Fibroblast of gingiva (primary cell): ENCODE data around the gene C4orf50.

ENCODE experiments used
- DNase-seq: peaks from one replicate; pipeline ENCODE4 v3.0.0-alpha.2; 2011; ENCODE audit warnings: low read depth

The C4orf50 gene

DNA sequence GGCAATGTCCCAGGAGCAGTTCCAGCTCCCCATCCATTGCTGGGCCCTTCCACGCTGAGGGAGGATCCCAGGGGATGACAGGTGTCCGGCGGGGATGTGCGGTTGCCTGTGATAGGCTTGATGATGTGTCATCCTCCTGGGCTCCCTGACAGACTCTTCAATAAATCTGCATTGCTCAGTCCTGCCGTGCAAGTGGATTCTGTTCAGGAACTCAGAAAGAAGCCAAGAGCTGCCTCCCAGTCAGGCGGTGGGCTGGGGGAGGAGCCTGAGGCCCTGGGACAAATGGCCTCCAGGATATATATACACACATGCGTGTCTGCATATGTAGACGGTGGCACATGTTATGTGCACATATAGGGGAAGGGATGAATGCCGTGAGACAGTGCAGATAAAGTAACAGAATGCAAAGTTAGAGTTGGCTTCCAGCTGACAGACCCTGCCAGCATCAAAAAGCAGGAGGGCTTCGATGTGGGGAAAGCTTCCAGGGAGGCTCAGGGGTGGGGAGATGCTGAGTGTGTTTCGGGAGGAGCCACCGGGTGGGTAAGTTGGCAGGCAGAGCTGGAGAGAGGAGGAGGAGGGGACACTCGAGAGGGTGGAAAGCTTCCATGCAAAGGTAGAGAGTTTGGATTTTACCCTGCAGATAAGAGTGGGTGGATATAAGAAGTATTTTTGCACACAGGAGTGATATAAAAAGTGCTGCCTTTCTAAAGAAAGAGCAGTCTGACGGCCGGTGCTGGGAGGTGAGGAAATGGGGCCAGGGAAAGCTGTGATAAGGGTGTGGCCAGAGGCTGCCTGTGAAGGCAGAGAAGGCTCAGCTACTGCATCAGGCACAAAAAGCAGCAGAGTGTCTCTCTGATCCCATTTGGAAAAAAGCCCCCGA lies 96.9 kb downstream of the C4orf50 start:
- DNase-seq: no peak

DNA sequence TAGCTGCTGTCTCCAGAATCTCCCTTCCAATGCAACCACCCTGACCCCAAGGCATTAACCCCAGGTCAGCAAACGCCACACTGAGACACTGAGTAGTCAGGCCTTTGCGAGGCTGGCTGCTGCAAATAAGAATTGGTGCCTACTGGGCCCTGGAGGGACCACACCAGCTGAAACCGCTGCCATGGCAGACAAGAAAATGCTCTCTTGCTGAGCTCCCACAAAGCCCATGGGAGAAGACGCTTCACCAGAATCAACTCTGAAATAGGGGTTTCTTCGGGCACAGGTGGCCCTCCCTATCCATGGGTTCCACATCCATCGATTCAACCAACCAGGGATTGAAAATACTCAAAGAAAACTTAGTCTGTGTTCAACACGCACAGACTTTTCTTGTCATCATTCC lies 98.7 kb downstream of the C4orf50 start:
- DNase-seq: no peak

DNA sequence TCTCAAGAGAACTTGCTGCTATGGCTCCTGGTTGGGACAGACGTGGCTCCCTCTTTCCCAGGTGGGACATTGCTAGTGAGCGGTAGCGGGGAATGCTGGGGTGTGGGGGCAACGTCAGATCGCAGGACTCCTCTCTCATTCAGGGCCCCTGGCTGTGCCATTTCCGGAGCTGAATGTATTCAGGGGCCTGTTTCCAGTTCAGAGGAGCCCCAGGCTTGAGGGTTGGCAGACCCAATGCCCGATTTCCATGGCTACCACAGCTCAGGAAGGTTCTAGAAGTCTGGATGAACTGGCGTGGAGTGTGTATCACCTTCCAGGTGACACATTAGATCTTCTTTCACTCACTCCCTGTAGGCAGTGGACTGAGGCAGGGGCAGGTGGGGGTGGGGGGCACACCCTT lies 99.2 kb downstream of the C4orf50 start:
- no peak for DNase-seq

DNA sequence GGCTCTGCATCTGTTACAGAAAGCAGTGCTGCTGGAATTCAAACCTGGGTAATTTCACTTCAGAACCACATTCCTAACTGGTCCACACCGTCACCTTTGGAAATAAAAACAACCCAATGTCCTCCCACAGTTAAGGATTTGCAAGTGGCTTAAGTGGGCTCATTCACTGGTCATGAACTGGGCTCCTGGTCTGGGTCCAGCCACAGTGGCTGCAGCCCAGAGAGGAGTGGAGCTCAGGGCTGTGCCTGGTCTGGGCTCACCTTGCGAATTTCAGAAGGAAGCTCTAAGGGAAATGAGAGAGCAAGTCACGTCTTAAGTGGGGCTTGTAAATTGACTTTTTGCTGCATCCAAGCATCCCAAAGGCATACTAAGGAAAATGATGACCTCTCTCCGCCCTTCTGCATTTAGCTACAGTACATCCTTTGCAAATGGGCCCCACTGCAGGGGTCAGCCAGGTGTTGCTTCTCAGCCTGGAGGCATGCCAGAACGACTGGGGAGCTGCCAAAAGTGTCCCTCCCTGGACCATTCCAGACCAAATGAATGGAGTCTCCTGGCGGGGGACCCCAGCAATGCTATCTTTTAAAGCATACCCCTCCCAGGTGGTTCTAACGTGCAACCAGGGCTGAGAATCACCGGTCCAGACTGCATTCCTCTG lies 99.8 kb downstream of the C4orf50 start:
- no peak for DNase-seq

DNA sequence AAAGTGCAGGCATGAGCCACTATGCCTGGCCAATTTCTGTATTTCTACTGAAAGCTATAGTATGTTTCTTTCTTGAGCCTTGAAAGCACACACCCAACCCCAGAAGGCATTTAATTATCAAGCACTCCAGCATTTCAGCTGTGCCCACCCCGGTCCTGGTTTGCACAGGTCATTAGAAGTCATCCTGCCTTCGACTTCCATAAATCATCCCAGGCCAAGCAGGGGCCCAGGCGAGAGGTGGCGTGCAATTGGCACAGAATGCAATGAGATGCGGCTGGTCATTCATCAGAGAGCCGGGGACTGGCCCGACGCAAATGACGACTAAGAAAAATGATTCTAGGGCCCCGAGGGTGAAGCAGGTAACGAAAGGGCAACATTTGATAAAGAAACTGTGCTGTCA lies 100.6 kb downstream of the C4orf50 start:
- no peak for DNase-seq

- DNase-seq: no peak
Observed at GRCh38 chr4:5916229-5916628, 102.0 kb downstream of the C4orf50 start.

DNA sequence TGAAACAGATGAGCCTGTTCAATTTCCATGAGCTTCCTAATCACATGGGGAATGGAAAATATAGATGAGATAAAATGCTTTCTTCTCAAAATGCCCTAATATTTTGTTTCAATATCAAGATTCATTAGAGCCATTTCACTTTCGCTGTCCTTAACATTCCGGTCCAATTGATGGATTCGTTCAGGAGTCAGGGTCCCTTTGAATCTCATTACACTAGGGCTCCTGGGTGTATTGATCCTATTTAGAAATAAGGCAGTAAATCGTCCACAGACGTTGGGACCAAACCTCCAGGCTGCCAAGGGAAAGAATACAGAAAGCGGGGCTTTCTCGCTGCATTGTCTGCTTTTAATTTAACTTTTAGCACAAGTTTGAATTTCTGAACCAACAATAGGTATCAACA lies 104.8 kb downstream of the C4orf50 start:
- DNase-seq: no peak

DNA sequence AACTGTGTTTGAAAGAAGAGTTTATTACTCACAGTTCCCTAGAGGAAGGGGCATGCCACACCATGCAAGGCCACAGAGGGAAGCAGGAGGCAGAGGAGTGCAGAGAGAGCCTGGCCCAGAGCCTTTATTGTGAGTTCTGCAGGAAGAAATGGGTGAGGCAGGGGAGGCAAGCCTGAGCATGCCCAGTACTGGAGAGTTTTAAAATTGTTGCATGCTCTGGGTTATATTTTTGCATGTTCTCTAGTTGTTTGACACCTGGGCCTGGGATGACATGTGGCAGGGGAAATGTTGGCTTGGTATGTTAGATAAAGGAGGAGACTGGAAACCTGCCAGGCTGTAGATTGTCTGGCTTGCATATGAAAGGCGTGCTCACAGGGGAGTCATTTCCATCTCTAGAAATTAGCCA lies 105.6 kb downstream of the C4orf50 start:
- DNase-seq: no peak

- DNase-seq: no peak
Observed at GRCh38 chr4:5908876-5909427, 109.3 kb downstream of the C4orf50 start.

DNA sequence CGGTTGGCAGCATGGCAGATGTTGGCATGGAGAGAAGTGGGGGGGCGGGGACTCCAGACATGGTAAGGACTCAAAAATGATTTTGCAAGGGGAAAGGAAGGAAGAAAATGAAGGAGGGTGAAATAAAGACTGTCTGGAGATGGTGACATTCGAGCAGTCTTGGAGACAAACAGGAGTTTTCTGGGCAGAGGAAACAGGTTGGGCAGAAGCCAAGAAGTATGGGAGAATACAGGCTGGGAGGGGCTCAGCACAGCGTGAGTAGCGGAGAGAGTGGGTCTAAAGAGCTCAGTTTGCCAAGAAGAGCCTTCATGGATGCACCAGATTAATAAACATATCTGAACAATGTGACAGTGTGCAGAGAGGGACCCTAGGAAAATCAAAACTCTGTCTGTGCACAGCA lies 112.0 kb downstream of the C4orf50 start:
- no peak for DNase-seq

- no peak for DNase-seq
Observed at GRCh38 chr4:5905714-5906113, 112.5 kb downstream of the C4orf50 start.

GRCh38 chr4:5900844-5901243 lies 117.4 kb downstream of the C4orf50 start:
- no peak for DNase-seq

- no peak for DNase-seq
Observed at GRCh38 chr4:5899881-5900280, 118.3 kb downstream of the C4orf50 start.

- DNase-seq: no peak
Observed at GRCh38 chr4:5899396-5899795, 118.8 kb downstream of the C4orf50 start.

- no peak for DNase-seq
Observed at GRCh38 chr4:5897674-5898073, 120.6 kb downstream of the C4orf50 start.

DNA sequence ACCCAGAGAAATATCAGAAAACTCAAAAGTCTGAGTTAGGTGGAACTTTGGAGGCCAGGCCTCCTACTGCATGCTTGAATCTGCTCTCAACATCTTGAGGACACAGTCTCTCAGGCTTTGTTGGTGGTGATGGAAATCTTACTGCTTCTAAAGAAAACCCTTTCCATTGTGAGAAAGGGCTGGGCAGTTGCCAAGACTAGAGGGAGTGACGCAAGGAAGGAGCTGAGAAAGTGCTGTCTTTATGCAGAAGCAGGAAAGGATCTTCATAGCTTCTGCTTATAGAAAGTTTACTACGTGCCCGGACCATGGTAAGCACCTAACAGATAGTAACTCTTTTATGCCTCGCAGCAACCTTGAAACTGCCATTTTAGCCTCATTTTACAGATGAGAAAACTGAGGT lies 122.9 kb downstream of the C4orf50 start:
- DNase-seq: no peak

DNA sequence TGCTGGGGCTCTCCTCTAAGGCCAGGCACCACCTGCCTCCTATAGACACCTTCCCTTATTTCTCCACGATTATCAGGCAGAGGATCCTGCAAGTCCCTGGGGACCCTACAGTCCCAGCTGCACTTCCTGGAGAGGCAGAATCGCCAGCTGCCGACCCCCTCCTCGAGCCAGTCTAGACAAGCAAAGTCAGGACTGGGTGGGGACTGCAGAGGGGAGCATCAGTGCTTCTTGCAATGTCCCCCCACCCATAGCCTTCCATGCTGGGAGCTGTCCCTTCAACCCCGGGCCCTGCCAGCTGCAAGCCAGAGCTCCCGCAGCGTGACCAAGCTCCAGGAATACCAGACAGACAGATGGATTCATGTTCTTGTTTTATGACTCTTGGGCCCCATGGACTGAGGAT lies 124.0 kb downstream of the C4orf50 start:
- DNase-seq: no peak

GRCh38 chr4:5893591-5893990 lies 124.6 kb downstream of the C4orf50 start:
- no peak for DNase-seq

GRCh38 chr4:5893004-5893580 lies 125.1 kb downstream of the C4orf50 start, which contains the start of gene CRMP1:
TSS of gene CRMP1 (minus strand) at chr4:5893086. CDS start at chr4:5892969, 117 bp downstream.
- DNase-seq: no peak

DNA sequence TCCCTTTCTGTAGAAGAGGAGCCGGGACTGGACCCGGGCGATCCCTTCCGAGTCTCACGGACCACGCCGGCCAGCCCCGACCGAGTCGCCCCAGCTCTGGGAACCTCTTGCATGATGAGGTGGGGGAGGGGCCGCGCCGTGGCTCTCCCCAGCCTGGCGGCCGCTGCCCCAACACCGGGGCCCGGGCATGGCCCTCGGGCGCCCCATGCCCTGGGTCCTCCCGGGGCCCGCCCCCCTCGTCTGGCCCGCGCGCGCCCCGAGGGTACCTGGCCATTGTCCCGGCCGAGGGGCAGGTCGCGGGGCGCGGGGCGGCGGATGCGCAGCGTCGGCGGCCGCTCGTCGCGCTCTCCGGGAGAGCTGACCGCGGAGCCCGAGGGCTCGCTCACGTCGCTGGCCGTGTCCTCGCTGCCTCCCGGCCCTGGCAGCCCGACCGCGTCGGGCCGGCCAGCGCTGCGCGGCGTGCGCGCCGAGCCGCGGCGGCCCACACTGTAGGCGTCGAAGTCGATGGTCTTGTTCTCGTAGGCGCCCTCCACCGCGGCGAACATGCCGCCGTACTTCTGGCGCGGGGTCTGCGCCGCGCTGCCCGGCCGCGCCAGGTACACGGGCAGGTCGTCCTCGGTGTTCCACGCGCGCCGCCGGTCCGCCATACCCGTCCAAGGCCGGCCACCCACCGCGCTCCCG lies 125.8 kb downstream of the C4orf50 start:
- no peak for DNase-seq

GRCh38 chr4:5891563-5892322 lies 126.5 kb downstream of the C4orf50 start:
- no peak for DNase-seq
